ENCODE measurements around the gene COBLL1.

The COBLL1 gene

DNA sequence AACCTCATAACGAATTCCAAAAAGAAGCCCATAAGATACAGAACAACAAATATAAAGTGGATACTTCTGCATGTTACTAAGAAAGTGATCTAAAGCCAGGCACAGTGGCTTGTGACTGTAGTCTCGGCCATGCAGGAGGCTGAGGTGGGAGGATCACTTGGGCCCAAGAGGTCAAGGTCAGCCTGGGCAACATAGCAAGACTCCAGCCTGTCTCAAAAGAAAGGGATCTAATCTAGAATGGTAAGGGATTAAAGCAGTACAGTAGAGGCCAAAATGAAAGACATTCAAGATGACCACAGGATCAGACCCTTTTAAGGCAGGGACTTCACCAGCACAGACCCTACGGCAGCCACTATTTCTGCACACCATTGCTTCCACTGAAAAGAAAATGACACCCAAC, 3.8 kb downstream of the COBLL1 start:
- H3K4me3 ChIP-seq (ENCODE audit: low read depth in 1 of 2, low read length in 2 of 2): no peak overlapping the region
- no peaks in the 10 kb centered on the region for H3K36me3 ChIP-seq (ENCODE audit: control insufficient read depth in 1 of 2, insufficient read depth in 2 of 2, low read length in 2 of 2)
- H3K27ac ChIP-seq (ENCODE audit: low read length): no peak overlapping the region
- no peaks in the 10 kb centered on the region for H3K9me3 ChIP-seq (ENCODE audit: control insufficient read depth in 1 of 2, low read length in 2 of 2)
- no peaks in the 10 kb centered on the region for H3K27me3 ChIP-seq (ENCODE audit: low read depth, low read length)
- peaks cover 0 to 3% of the 10 kb centered on the region in 2 donors for H3K4me1 ChIP-seq (ENCODE audit: control insufficient read depth in 1 of 2, insufficient read depth in 2 of 2, low read length in 2 of 2)

DNA sequence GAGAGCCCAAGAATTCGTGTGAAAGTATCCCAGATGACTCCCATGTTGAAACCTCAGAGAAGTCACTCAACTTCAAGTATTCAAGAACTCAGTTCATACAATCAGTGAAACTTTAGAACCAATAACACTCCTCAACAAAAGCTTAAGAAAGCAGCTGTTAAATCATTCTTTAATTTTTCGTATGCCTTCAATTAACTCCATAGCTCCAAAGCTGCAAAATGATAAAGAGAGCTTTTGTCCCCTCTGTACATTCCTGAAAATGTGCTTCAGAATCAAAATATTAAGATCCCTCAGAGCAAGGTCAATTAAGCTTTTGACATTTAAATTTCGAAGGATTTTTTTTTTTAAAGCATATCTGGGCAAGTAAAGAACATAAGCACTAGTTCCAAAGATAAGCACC, 4.7 kb downstream of the COBLL1 start:
- Histone ChIP-seq H3K4me1 (ENCODE audit: control insufficient read depth in 1 of 2, insufficient read depth in 2 of 2, low read length in 2 of 2) (peaks cover 0 to 3% of the 10 kb centered on the region in 2 donors), H3K27me3 (ENCODE audit: low read depth, low read length) (no peaks in the 10 kb centered on the region), H3K4me3 (ENCODE audit: low read depth in 1 of 2, low read length in 2 of 2) (no peak overlapping the region), H3K36me3 (ENCODE audit: control insufficient read depth in 1 of 2, insufficient read depth in 2 of 2, low read length in 2 of 2) (no peaks in the 10 kb centered on the region), H3K27ac (ENCODE audit: low read length) (no peak overlapping the region), H3K9me3 (ENCODE audit: control insufficient read depth in 1 of 2, low read length in 2 of 2) (no peaks in the 10 kb centered on the region)

- H3K4me3 ChIP-seq (ENCODE audit: low read depth in 1 of 2, low read length in 2 of 2): no peak overlapping the region
- no peaks in the 10 kb centered on the region for H3K27me3 ChIP-seq (ENCODE audit: low read depth, low read length)
- no peak overlapping the region for H3K27ac ChIP-seq (ENCODE audit: low read length)
- H3K9me3 ChIP-seq (ENCODE audit: control insufficient read depth in 1 of 2, low read length in 2 of 2): no peaks in the 10 kb centered on the region
- peaks cover 0 to 3% of the 10 kb centered on the region in 2 donors for H3K4me1 ChIP-seq (ENCODE audit: control insufficient read depth in 1 of 2, insufficient read depth in 2 of 2, low read length in 2 of 2)
- H3K36me3 ChIP-seq (ENCODE audit: control insufficient read depth in 1 of 2, insufficient read depth in 2 of 2, low read length in 2 of 2): no peaks in the 10 kb centered on the region
These were observed 6.3 kb downstream of the COBLL1 start for GRCh38 chr2:164835302-164835701.

DNA sequence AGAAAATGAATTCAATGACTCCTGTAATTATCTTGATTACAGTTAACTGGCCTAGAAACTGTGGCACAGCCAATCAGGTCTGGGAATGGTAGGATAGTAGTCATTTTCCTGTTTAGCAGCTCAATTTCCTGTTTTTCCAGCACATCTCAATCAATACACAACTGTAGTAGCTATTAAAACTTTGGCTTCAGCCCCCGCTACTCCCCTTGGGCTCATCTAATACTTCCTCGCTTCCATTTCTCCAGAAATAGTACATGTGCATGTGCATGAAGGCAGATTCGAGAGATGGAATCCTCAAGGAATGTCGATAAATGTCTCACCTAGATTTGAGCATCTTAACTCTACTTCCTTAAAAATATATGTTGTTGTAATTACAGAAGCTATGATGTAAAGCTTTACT, 9.7 kb downstream of the COBLL1 start:
- Histone ChIP-seq H3K9me3 (ENCODE audit: control insufficient read depth in 1 of 2, low read length in 2 of 2) (no peaks in the 10 kb centered on the region), H3K27me3 (ENCODE audit: low read depth, low read length) (no peaks in the 10 kb centered on the region), H3K4me3 (ENCODE audit: low read depth in 1 of 2, low read length in 2 of 2) (no peak overlapping the region), H3K4me1 (ENCODE audit: control insufficient read depth in 1 of 2, insufficient read depth in 2 of 2, low read length in 2 of 2) (no peaks in the 10 kb centered on the region), H3K27ac (ENCODE audit: low read length) (no peak overlapping the region), H3K36me3 (ENCODE audit: control insufficient read depth in 1 of 2, insufficient read depth in 2 of 2, low read length in 2 of 2) (no peaks in the 10 kb centered on the region)

DNA sequence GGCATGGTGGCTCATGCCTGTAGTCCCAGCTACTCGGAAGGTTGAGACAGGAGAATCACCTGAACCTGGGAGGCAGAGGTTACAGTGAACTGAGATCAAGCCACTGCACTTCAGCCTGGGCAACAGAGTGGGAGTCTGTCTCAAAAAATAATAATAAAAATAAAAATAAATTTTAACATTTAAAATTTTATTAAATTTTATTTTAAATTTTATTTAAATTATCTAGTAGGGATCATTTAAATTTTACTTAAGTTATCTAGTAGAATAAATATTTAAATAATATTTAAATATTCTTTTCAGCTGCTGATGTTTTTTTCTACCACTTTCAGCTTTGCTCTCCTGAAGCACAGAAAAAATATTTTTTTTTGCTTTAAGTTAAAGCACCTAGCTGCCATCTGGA, 10.4 kb downstream of the COBLL1 start:
- Histone ChIP-seq H3K36me3 (ENCODE audit: control insufficient read depth in 1 of 2, insufficient read depth in 2 of 2, low read length in 2 of 2) (no peaks in the 10 kb centered on the region), H3K27ac (ENCODE audit: low read length) (no peak overlapping the region), H3K4me3 (ENCODE audit: low read depth in 1 of 2, low read length in 2 of 2) (no peak overlapping the region), H3K27me3 (ENCODE audit: low read depth, low read length) (no peaks in the 10 kb centered on the region), H3K4me1 (ENCODE audit: control insufficient read depth in 1 of 2, insufficient read depth in 2 of 2, low read length in 2 of 2) (no peaks in the 10 kb centered on the region), H3K9me3 (ENCODE audit: control insufficient read depth in 1 of 2, low read length in 2 of 2) (no peaks in the 10 kb centered on the region)

DNA sequence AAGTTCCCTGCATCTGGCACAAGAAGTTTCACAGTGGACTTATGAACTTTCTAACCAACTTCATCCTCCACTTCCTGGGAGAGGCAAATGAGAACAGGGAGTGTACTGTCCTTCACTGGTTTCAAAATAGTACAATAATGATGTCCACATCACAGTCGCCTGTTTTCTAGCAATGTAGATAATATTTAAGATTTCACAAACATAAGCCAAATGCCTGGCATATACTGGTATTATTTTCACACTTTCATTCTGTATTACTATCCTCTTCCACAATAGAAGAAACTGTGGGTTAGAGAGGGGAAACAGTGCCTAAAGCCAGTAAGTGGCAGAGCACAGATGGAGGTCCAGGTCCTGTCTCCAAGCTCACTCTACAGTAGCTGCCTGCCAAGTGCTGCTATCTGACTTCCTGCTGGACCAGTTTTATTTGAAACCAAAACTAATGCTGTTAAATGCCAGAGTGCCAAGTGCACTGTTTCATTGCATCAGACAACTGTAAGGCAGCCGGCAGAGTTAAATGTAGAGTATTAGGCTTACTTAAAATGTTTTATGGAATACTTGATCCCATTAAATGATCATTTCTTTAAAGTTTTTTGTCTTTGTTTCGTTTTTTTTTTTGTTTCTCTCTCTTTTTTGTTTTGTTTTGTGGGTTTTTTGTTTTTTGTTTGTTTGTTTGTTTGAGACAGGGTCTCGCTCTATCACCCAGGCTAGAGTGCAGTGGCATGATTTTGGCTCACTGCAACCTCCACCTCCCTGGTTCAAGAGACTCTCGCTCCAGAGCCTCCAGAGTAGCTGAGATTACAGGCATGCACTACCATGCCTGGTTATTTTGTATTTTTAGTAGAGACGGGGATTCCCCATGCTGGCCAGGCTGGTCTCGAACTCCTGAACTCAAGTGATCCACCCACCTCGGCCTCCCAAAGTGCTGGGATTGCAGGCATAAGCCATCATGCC, 15.1 kb downstream of the COBLL1 start:
- Histone ChIP-seq H3K4me1 (ENCODE audit: control insufficient read depth in 1 of 2, insufficient read depth in 2 of 2, low read length in 2 of 2) (no peaks in the 10 kb centered on the region), H3K27ac (ENCODE audit: low read length) (peak overlapping the region; percentile 10), H3K4me3 (ENCODE audit: low read depth in 1 of 2, low read length in 2 of 2) (peak overlapping the region in 1 of 2 donors; percentile 10)

DNA sequence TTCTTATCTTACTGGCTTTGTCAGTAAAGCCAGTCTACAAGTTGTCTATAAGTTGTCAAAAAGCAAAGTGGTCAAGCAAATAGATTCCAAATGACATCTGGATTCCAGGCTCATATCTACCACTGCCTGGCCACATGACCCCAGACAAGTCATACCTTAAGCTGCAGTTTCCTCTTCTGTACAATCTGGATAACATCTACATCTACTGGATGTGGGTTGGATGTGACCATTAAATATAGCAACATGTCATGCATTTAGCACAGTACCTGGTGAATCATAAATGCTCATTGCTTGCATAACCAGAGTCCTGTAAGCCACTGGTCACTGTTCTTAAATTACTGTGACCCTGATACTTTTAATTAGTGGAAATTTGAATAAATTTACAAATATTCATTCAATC, 16.8 kb downstream of the COBLL1 start:
- H3K4me1 ChIP-seq (ENCODE audit: control insufficient read depth in 1 of 2, insufficient read depth in 2 of 2, low read length in 2 of 2): no peaks in the 10 kb centered on the region
- H3K27ac ChIP-seq (ENCODE audit: low read length): no peak overlapping the region
- H3K27me3 ChIP-seq (ENCODE audit: low read depth, low read length): no peaks in the 10 kb centered on the region
- no peaks in the 10 kb centered on the region for H3K9me3 ChIP-seq (ENCODE audit: control insufficient read depth in 1 of 2, low read length in 2 of 2)
- H3K36me3 ChIP-seq (ENCODE audit: control insufficient read depth in 1 of 2, insufficient read depth in 2 of 2, low read length in 2 of 2): no peaks in the 10 kb centered on the region
- no peak overlapping the region for H3K4me3 ChIP-seq (ENCODE audit: low read depth in 1 of 2, low read length in 2 of 2)

More for the DNA sequence above, 15.1 kb downstream of the COBLL1 start:
- Histone ChIP-seq H3K9me3 (ENCODE audit: control insufficient read depth in 1 of 2, low read length in 2 of 2) (no peaks in the 10 kb centered on the region), H3K27me3 (ENCODE audit: low read depth, low read length) (no peaks in the 10 kb centered on the region), H3K36me3 (ENCODE audit: control insufficient read depth in 1 of 2, insufficient read depth in 2 of 2, low read length in 2 of 2) (no peaks in the 10 kb centered on the region)

DNA sequence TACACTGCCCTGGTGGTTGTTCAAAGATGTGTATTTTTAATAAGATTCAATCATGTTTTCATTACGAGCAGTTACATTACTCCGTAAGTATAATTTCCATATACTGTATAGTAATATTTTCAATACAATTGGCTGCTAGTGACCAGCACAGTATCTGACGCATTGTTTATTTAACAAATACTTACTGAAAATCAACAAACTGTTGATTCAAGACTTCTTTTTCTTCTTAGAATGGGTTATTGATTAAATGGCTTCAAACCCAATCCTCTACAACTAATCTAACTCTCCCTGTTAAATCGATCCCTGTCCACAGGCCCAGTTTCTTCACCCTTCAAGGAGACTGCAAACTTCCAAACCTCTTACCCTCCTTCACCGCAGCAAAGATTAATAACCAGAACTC, 18.5 kb downstream of the COBLL1 start:
- Histone ChIP-seq H3K27me3 (ENCODE audit: low read depth, low read length) (no peaks in the 10 kb centered on the region), H3K4me1 (ENCODE audit: control insufficient read depth in 1 of 2, insufficient read depth in 2 of 2, low read length in 2 of 2) (no peaks in the 10 kb centered on the region), H3K27ac (ENCODE audit: low read length) (no peak overlapping the region), H3K4me3 (ENCODE audit: low read depth in 1 of 2, low read length in 2 of 2) (no peak overlapping the region), H3K9me3 (ENCODE audit: control insufficient read depth in 1 of 2, low read length in 2 of 2) (no peaks in the 10 kb centered on the region), H3K36me3 (ENCODE audit: control insufficient read depth in 1 of 2, insufficient read depth in 2 of 2, low read length in 2 of 2) (no peaks in the 10 kb centered on the region)

GRCh38 chr2:164821338-164821737, 20.3 kb downstream of the COBLL1 start:
- Histone ChIP-seq H3K27ac (ENCODE audit: low read length) (no peak overlapping the region), H3K36me3 (ENCODE audit: control insufficient read depth in 1 of 2, insufficient read depth in 2 of 2, low read length in 2 of 2) (no peaks in the 10 kb centered on the region), H3K9me3 (ENCODE audit: control insufficient read depth in 1 of 2, low read length in 2 of 2) (no peaks in the 10 kb centered on the region), H3K4me1 (ENCODE audit: control insufficient read depth in 1 of 2, insufficient read depth in 2 of 2, low read length in 2 of 2) (no peaks in the 10 kb centered on the region), H3K4me3 (ENCODE audit: low read depth in 1 of 2, low read length in 2 of 2) (no peak overlapping the region), H3K27me3 (ENCODE audit: low read depth, low read length) (no peaks in the 10 kb centered on the region)

- H3K36me3 ChIP-seq (ENCODE audit: control insufficient read depth in 1 of 2, insufficient read depth in 2 of 2, low read length in 2 of 2): no peaks in the 10 kb centered on the region
- H3K9me3 ChIP-seq (ENCODE audit: control insufficient read depth in 1 of 2, low read length in 2 of 2): no peaks in the 10 kb centered on the region
- H3K27ac ChIP-seq (ENCODE audit: low read length): no peak overlapping the region
- no peaks in the 10 kb centered on the region for H3K27me3 ChIP-seq (ENCODE audit: low read depth, low read length)
- H3K4me1 ChIP-seq (ENCODE audit: control insufficient read depth in 1 of 2, insufficient read depth in 2 of 2, low read length in 2 of 2): peaks cover 0 to 4% of the 10 kb centered on the region in 2 donors
- no peak overlapping the region for H3K4me3 ChIP-seq (ENCODE audit: low read depth in 1 of 2, low read length in 2 of 2)
These were observed 23.2 kb downstream of the COBLL1 start for GRCh38 chr2:164818149-164819136.

- Histone ChIP-seq H3K27ac (ENCODE audit: low read length) (no peak overlapping the region), H3K4me3 (ENCODE audit: low read depth in 1 of 2, low read length in 2 of 2) (no peak overlapping the region), H3K9me3 (ENCODE audit: control insufficient read depth in 1 of 2, low read length in 2 of 2) (no peaks in the 10 kb centered on the region), H3K27me3 (ENCODE audit: low read depth, low read length) (no peaks in the 10 kb centered on the region), H3K4me1 (ENCODE audit: control insufficient read depth in 1 of 2, insufficient read depth in 2 of 2, low read length in 2 of 2) (peaks cover 0 to 7% of the 10 kb centered on the region in 2 donors), H3K36me3 (ENCODE audit: control insufficient read depth in 1 of 2, insufficient read depth in 2 of 2, low read length in 2 of 2) (no peaks in the 10 kb centered on the region)
These were observed 24.7 kb downstream of the COBLL1 start for GRCh38 chr2:164816900-164817299.
